ENCODE results near the gene BRIX1. TPM values are rescaled to one million over a fixed set of nuclear protein-coding genes. Genes with fewer than 3 reads are reported as not detected.

Gene BRIX1
- polyA plus RNA-seq, 1 donor (not counting 4 experiments of a cell fraction or from before 2014, with no cell fraction given) = 63.0 TPM

GRCh38 chr5:34928267-34928666 is 12.8 kb downstream of the BRIX1 start:
- Histone ChIP-seq H3K9me1 (ENCODE audit: control insufficient read depth, extremely low read depth, insufficient read depth, low read length) (no peaks in the 10 kb centered on the region), H4K20me1 (ENCODE audit: control insufficient read depth, extremely low read depth, insufficient read depth, low read length) (no peaks in the 10 kb centered on the region), H3K27me3 (ENCODE audit: control insufficient read depth, extremely low read depth, insufficient read depth, low read length) (no peaks in the 10 kb centered on the region), H3K9me3 (ENCODE audit: control insufficient read depth, low read depth, low read length) (no peaks in the 10 kb centered on the region), H3K79me2 (ENCODE audit: control insufficient read depth, insufficient read depth, low read length) (peaks cover 38% of the 10 kb centered on the region), H3K4me1 (ENCODE audit: control insufficient read depth, extremely low read depth, insufficient read depth, low read length) (peaks cover 28% of the 10 kb centered on the region), H3K4me2 (ENCODE audit: control insufficient read depth, extremely low read depth, insufficient read depth, low read depth, low read length) (no peak overlapping the region), H3K27ac (ENCODE audit: control insufficient read depth, insufficient read depth, low read length) (no peak overlapping the region), H3K9ac (ENCODE audit: control insufficient read depth, extremely low read depth, insufficient read depth, low read length) (no peak overlapping the region), H2AFZ (ENCODE audit: control insufficient read depth, low read length) (no peak overlapping the region), H3K4me3 (ENCODE audit: control insufficient read depth in 2 of 3, extremely low read depth in 1 of 3, insufficient read depth in 2 of 3, low read depth in 1 of 3, low read length in 3 of 3) (no peak overlapping the region), H3K36me3 (ENCODE audit: control insufficient read depth in 2 of 2, extremely low read depth in 1 of 2, insufficient read depth in 2 of 2, low read length in 2 of 2) (peaks cover 3 to 4% of the 10 kb centered on the region in 2 experiments)
- dilution Hi-C loops (cut with MboI; ENCODE audit: extremely low pct_ligation_motif_present, low sequenced_read_pairs) = no loop called here
- TF ChIP-seq CTCF (optimal IDR thresholded peaks at IDR 0.05 in 1 of 3, IDR thresholded peaks at IDR 0.05 in 1 of 3, conservative IDR thresholded peaks at IDR 0.05 in 1 of 3; ENCODE audit: extremely low read depth in 1 of 3, insufficient read depth in 2 of 3, low read length in 3 of 3) (no peak), EZH2 (IDR thresholded peaks at IDR 0.05; ENCODE audit: low read length) (no peak)
- FAIRE-seq (no peak), DNase-seq (ENCODE audit: low read depth, low spot score) (no peak)

GRCh38 chr5:34929134-34929719 is 13.7 kb downstream of the BRIX1 start, which contains the start of gene DNAJC21:
Gene DNAJC21, plus strand, starts transcription at chr5:34929559. Its CDS starts 261 bp downstream, at chr5:34929820.
- peaks cover 19% of the 10 kb centered on the region for H3K4me1 ChIP-seq (ENCODE audit: control insufficient read depth, extremely low read depth, insufficient read depth, low read length)
- peak within 1 kb of the TSS; percentile 92 to 96 (median 94) for H3K4me3 ChIP-seq (ENCODE audit: control insufficient read depth in 2 of 3, extremely low read depth in 1 of 3, insufficient read depth in 2 of 3, low read depth in 1 of 3, low read length in 3 of 3)
- peak within 1 kb of the TSS; percentile 95 for H3K9ac ChIP-seq (ENCODE audit: control insufficient read depth, extremely low read depth, insufficient read depth, low read length)
- peak within 1 kb of the TSS; percentile 85 for H3K4me2 ChIP-seq (ENCODE audit: control insufficient read depth, extremely low read depth, insufficient read depth, low read depth, low read length)
- H3K9me3 ChIP-seq (ENCODE audit: control insufficient read depth, low read depth, low read length) = no peaks in the 10 kb centered on the region
- dilution Hi-C loops (cut with MboI; ENCODE audit: extremely low pct_ligation_motif_present, low sequenced_read_pairs) = no loop called here
- H3K27ac ChIP-seq (ENCODE audit: control insufficient read depth, insufficient read depth, low read length) = peak within 1 kb of the TSS; percentile 87
- FAIRE-seq (no peak), DNase-seq (ENCODE audit: low read depth, low spot score) (peak; percentile 48)
- H4K20me1 ChIP-seq (ENCODE audit: control insufficient read depth, extremely low read depth, insufficient read depth, low read length) = no peaks in the 10 kb centered on the region
- TF ChIP-seq EZH2 (IDR thresholded peaks at IDR 0.05; ENCODE audit: low read length) (no peak), CTCF (optimal IDR thresholded peaks at IDR 0.05 in 1 of 3, IDR thresholded peaks at IDR 0.05 in 1 of 3, conservative IDR thresholded peaks at IDR 0.05 in 1 of 3; ENCODE audit: extremely low read depth in 1 of 3, insufficient read depth in 2 of 3, low read length in 3 of 3) (no peak)
- peak within 1 kb of the TSS; percentile 85 for H2AFZ ChIP-seq (ENCODE audit: control insufficient read depth, low read length)
- peaks cover 46% of the 10 kb centered on the region for H3K79me2 ChIP-seq (ENCODE audit: control insufficient read depth, insufficient read depth, low read length)
- no peaks in the 10 kb centered on the region for H3K27me3 ChIP-seq (ENCODE audit: control insufficient read depth, extremely low read depth, insufficient read depth, low read length)
- H3K9me1 ChIP-seq (ENCODE audit: control insufficient read depth, extremely low read depth, insufficient read depth, low read length) = no peaks in the 10 kb centered on the region
- H3K36me3 ChIP-seq (ENCODE audit: control insufficient read depth in 2 of 2, extremely low read depth in 1 of 2, insufficient read depth in 2 of 2, low read length in 2 of 2) = peaks cover 3 to 6% of the 10 kb centered on the region in 2 experiments

All from keratinocyte (primary cell).